CD8-positive, alpha-beta memory T cell (primary cell): ENCODE results near the gene ARFRP1. TPM values are rescaled to one million over a fixed set of nuclear protein-coding genes. Genes with fewer than 3 reads are reported as not detected.
A peak's percentile ranks its signal among the peaks of the same experiment; 100 is the strongest.
"Not testable (repeated sequence)": the region's sequence is repeated elsewhere in the genome, so short reads cannot be mapped to it uniquely, and the experiment has no call there.

ENCODE experiments used
- CTCF ChIA-PET: fragments of 350-600 bp; sonication (Branson Sonifier 250); formaldehyde crosslinking; loops from one replicate; lab custom pipeline; 2021; ENCODE audit warnings: antibody characterized with exemption; lab: Charles Lee
- POLR2A ChIA-PET: fragments of 350-600 bp; sonication (Branson Sonifier 250); formaldehyde crosslinking; loops from one replicate; lab custom pipeline; 2021; ENCODE audit warnings: antibody characterized with exemption; lab: Charles Lee
- DNase-seq, 5 donors: peaks; one replicate each; pipeline versions ENCODE4 v3.0.0 to v3.0.0-alpha.2; 2020 to 2022; ENCODE audit warnings: mixed read lengths in 1 of 5
- H3K27ac ChIP-seq: one replicate; pipeline ENCODE4 v1.7.0; 2013; ENCODE audit warnings: low read depth, mild to moderate bottlenecking, low read length, moderate library complexity
- H3K27me3 ChIP-seq: 2 replicates; pipeline ENCODE4 v1.7.0; 2013; ENCODE audit warnings: low read length, mild to moderate bottlenecking; ENCODE audit not compliant: insufficient read depth, poor library complexity, severe bottlenecking
- H3K36me3 ChIP-seq: 2 replicates; pipeline ENCODE4 v1.7.0; 2013; ENCODE audit warnings: mild to moderate bottlenecking, low read length, moderate library complexity; ENCODE audit not compliant: insufficient read depth
- H3K4me1 ChIP-seq: 2 replicates; pipeline ENCODE4 v1.7.0; 2013; ENCODE audit warnings: mild to moderate bottlenecking, low read length, moderate library complexity; ENCODE audit not compliant: insufficient read depth
- H3K4me3 ChIP-seq: 2 replicates; pipeline ENCODE4 v1.7.0; 2013; ENCODE audit warnings: mild to moderate bottlenecking, low read length
- H3K9me3 ChIP-seq: 2 replicates; pipeline ENCODE4 v1.7.0; 2013; ENCODE audit warnings: mild to moderate bottlenecking, low read length
- H3K27ac Mint-ChIP-seq, 8 donors: one replicate each; pipeline ENCODE4 v1.8.0; 2020 to 2021; ENCODE audit warnings: mixed read lengths in 8 of 8, mild to moderate bottlenecking in 6 of 8, inconsistent platforms in 3 of 8, moderate library complexity in 3 of 8
- H3K27me3 Mint-ChIP-seq, 2 donors: one replicate each; pipeline ENCODE4 v1.8.0; 2020 to 2021; ENCODE audit warnings: mixed read lengths in 2 of 2, mild to moderate bottlenecking in 1 of 2, moderate library complexity in 1 of 2
- H3K36me3 Mint-ChIP-seq, 3 donors: one replicate each; pipeline ENCODE4 v1.8.0; 2020 to 2021; ENCODE audit warnings: mixed read lengths in 3 of 3, inconsistent platforms in 1 of 3, mild to moderate bottlenecking in 1 of 3
- H3K4me1 Mint-ChIP-seq, 3 donors: one replicate each; pipeline ENCODE4 v1.8.0; 2020 to 2021; ENCODE audit warnings: mixed read lengths in 3 of 3, inconsistent platforms in 1 of 3, mild to moderate bottlenecking in 1 of 3
- H3K4me3 Mint-ChIP-seq, 7 donors: one replicate each; pipeline ENCODE4 v1.8.0; 2020 to 2021; ENCODE audit warnings: mixed read lengths in 7 of 7, mild to moderate bottlenecking in 6 of 7, moderate library complexity in 4 of 7, inconsistent platforms in 2 of 7
- H3K9me3 Mint-ChIP-seq, 5 donors: one replicate each; pipeline ENCODE4 v1.8.0; 2020 to 2022; ENCODE audit warnings: mixed read lengths in 5 of 5, mild to moderate bottlenecking in 3 of 5, moderate library complexity in 2 of 5, inconsistent platforms in 1 of 5
- polyA plus RNA-seq: library from polyadenylated mRNA; unstranded; fragments of 300-500 nt; fragmentation: Illumina TruSeq; gene quantifications from one replicate; pipeline ENCODE4 v1.2.3, GENCODE V29; 2021
- total RNA-seq, 2 experiments: library from RNA; stranded (reverse); gene quantifications; one replicate each; pipeline ENCODE4 v1.2.3, GENCODE V29; 2021

Gene ARFRP1
- total and polyA plus RNA-seq, 3 experiments from 2014 or later, result 63.7 to 73.9 (median 72.8) TPM

- no peak overlapping the region for H3K27ac ChIP-seq
- no peak for DNase-seq
- Mint-ChIP-seq H3K27me3 (no peaks in the 10 kb centered on the region), H3K4me3 (no peak overlapping the region), H3K36me3 (peaks cover 0 to 22% (median 0%) of the 10 kb centered on the region in 3 donors), H3K27ac (no peak overlapping the region), H3K9me3 (no peaks in the 10 kb centered on the region), H3K4me1 (no peaks in the 10 kb centered on the region)
- H3K36me3 ChIP-seq, result no peaks in the 10 kb centered on the region
- H3K27me3 ChIP-seq, result no peaks in the 10 kb centered on the region
- H3K9me3 ChIP-seq, result no peaks in the 10 kb centered on the region
- POLR2A ChIA-PET, result interaction anchor here (0.6 kb wide), 1 partner anchor 20 kb away, joined by 3 read pairs; the partner anchor contains the start of gene RTEL1
- CTCF ChIA-PET, result no interaction called here
- H3K4me3 ChIP-seq, result no peak overlapping the region
- no peaks in the 10 kb centered on the region for H3K4me1 ChIP-seq
These were observed 29.7 kb downstream of the ARFRP1 start for GRCh38 chr20:63678071-63678470.

GRCh38 chr20:63675681-63676368 lies 32.0 kb downstream of the ARFRP1 start:
- H3K27me3 ChIP-seq, result no peaks in the 10 kb centered on the region
- Mint-ChIP-seq H3K27ac (peak overlapping the region in 1 of 8 donors; percentile 82), H3K36me3 (peaks cover 0 to 24% (median 0%) of the 10 kb centered on the region in 3 donors), H3K4me3 (no peak overlapping the region), H3K27me3 (no peaks in the 10 kb centered on the region), H3K4me1 (no peaks in the 10 kb centered on the region), H3K9me3 (no peaks in the 10 kb centered on the region)
- POLR2A ChIA-PET, result no interaction called here
- H3K27ac ChIP-seq, result no peak overlapping the region
- no peaks in the 10 kb centered on the region for H3K9me3 ChIP-seq
- no peaks in the 10 kb centered on the region for H3K4me1 ChIP-seq
- H3K36me3 ChIP-seq, result no peaks in the 10 kb centered on the region
- H3K4me3 ChIP-seq, result no peak overlapping the region
- DNase-seq, result no peak
- CTCF ChIA-PET, result no interaction called here

- POLR2A ChIA-PET, result no interaction called here
- no peak for DNase-seq
- H3K4me1 Mint-ChIP-seq, result no peaks in the 10 kb centered on the region
- CTCF ChIA-PET, result no interaction called here
- H3K36me3 ChIP-seq, result no peaks in the 10 kb centered on the region
- no peak overlapping the region for H3K27ac ChIP-seq
- H3K36me3 Mint-ChIP-seq, result peaks cover 0 to 28% (median 2%) of the 10 kb centered on the region in 3 donors
- no peak overlapping the region for H3K4me3 Mint-ChIP-seq
- H3K4me3 ChIP-seq, result no peak overlapping the region
- H3K9me3 ChIP-seq, result no peaks in the 10 kb centered on the region
- no peaks in the 10 kb centered on the region for H3K27me3 Mint-ChIP-seq
- H3K27me3 ChIP-seq, result no peaks in the 10 kb centered on the region
- H3K4me1 ChIP-seq, result no peaks in the 10 kb centered on the region
- peak overlapping the region in 1 of 8 donors; percentile 14 for H3K27ac Mint-ChIP-seq
- no peaks in the 10 kb centered on the region for H3K9me3 Mint-ChIP-seq
These were observed 33.8 kb downstream of the ARFRP1 start for GRCh38 chr20:63673951-63674350.

GRCh38 chr20:63672666-63673065 lies 35.1 kb downstream of the ARFRP1 start:
- Histone ChIP-seq H3K4me3 (no peak overlapping the region), H3K27me3 (no peaks in the 10 kb centered on the region), H3K27ac (no peak overlapping the region), H3K4me1 (no peaks in the 10 kb centered on the region), H3K9me3 (no peaks in the 10 kb centered on the region), H3K36me3 (no peaks in the 10 kb centered on the region)
- H3K4me3 Mint-ChIP-seq, result no peak overlapping the region
- H3K27ac Mint-ChIP-seq, result peak overlapping the region in 1 of 8 donors; percentile 63
- H3K4me1 Mint-ChIP-seq, result no peaks in the 10 kb centered on the region
- peaks cover 4 to 36% (median 6%) of the 10 kb centered on the region in 3 donors for H3K36me3 Mint-ChIP-seq
- no peak for DNase-seq
- no peaks in the 10 kb centered on the region for H3K27me3 Mint-ChIP-seq
- ChIA-PET CTCF (no interaction called here), POLR2A (no interaction called here)
- H3K9me3 Mint-ChIP-seq, result no peaks in the 10 kb centered on the region

GRCh38 chr20:63671695-63672094 lies 36.1 kb downstream of the ARFRP1 start:
- H3K9me3 ChIP-seq, H3K4me1 Mint-ChIP-seq, H3K27me3 ChIP-seq, H3K27ac ChIP-seq, H3K36me3 ChIP-seq, DNase-seq, CTCF ChIA-PET, H3K4me3 ChIP-seq, H3K4me1 ChIP-seq, POLR2A ChIA-PET, H3K4me3 Mint-ChIP-seq, H3K27ac Mint-ChIP-seq, H3K9me3 Mint-ChIP-seq, H3K27me3 Mint-ChIP-seq: not testable (repeated sequence)
- H3K36me3 Mint-ChIP-seq, result peaks cover 4 to 40% (median 6%) of the 10 kb centered on the region in 3 donors

GRCh38 chr20:63668351-63668750 lies 39.4 kb downstream of the ARFRP1 start:
- POLR2A ChIA-PET, result no interaction called here
- H3K36me3 ChIP-seq, result no peaks in the 10 kb centered on the region

GRCh38 chr20:63667858-63668257 lies 39.9 kb downstream of the ARFRP1 start:
- Histone ChIP-seq H3K36me3 (no peaks in the 10 kb centered on the region), H3K27ac (no peak overlapping the region), H3K9me3 (no peaks in the 10 kb centered on the region), H3K4me3 (no peak overlapping the region), H3K27me3 (no peaks in the 10 kb centered on the region), H3K4me1 (no peaks in the 10 kb centered on the region)
- Mint-ChIP-seq H3K27ac (peak overlapping the region in 1 of 8 donors; percentile 74), H3K4me1 (no peaks in the 10 kb centered on the region), H3K27me3 (no peaks in the 10 kb centered on the region), H3K36me3 (peaks cover 4 to 47% (median 9%) of the 10 kb centered on the region in 3 donors), H3K4me3 (no peak overlapping the region), H3K9me3 (no peaks in the 10 kb centered on the region)
- ChIA-PET CTCF (no interaction called here), POLR2A (no interaction called here)
- DNase-seq, result no peak

More at GRCh38 chr20:63668351-63668750, 39.4 kb downstream of the ARFRP1 start:
- no peak for DNase-seq
- CTCF ChIA-PET, result interaction anchor here (0.9 to 1.3 kb wide), 2 partner anchors 10 to 131 kb away, joined by 5 to 6 read pairs; partner anchors contain the start of genes PTK6 and RTEL1
- Mint-ChIP-seq H3K36me3 (peaks cover 4 to 43% (median 9%) of the 10 kb centered on the region in 3 donors), H3K4me3 (no peak overlapping the region), H3K27me3 (no peaks in the 10 kb centered on the region), H3K4me1 (no peaks in the 10 kb centered on the region), H3K27ac (peak overlapping the region in 1 of 8 donors; percentile 74), H3K9me3 (no peaks in the 10 kb centered on the region)
- Histone ChIP-seq H3K27me3 (no peaks in the 10 kb centered on the region), H3K9me3 (no peaks in the 10 kb centered on the region), H3K27ac (no peak overlapping the region), H3K4me3 (no peak overlapping the region), H3K4me1 (no peaks in the 10 kb centered on the region)

- POLR2A ChIA-PET, result no interaction called here
- no peaks in the 10 kb centered on the region for H3K27me3 ChIP-seq
- H3K4me3 ChIP-seq, result no peak overlapping the region
- H3K4me1 ChIP-seq, result no peaks in the 10 kb centered on the region
- no peak for DNase-seq
- Mint-ChIP-seq H3K36me3 (peaks cover 4 to 58% (median 9%) of the 10 kb centered on the region in 3 donors), H3K9me3 (no peaks in the 10 kb centered on the region), H3K4me3 (no peak overlapping the region), H3K27me3 (peaks cover 0 to 2% of the 10 kb centered on the region in 2 donors), H3K27ac (peak overlapping the region in 1 of 8 donors; percentile 48), H3K4me1 (peaks cover 0 to 1% (median 0%) of the 10 kb centered on the region in 3 donors)
- no peaks in the 10 kb centered on the region for H3K9me3 ChIP-seq
- H3K36me3 ChIP-seq, result no peaks in the 10 kb centered on the region
- H3K27ac ChIP-seq, result no peak overlapping the region
- CTCF ChIA-PET, result no interaction called here
These were observed 42.1 kb downstream of the ARFRP1 start for GRCh38 chr20:63665708-63666107.
